Testis (tissue), 3 donors: Measurements from ENCODE around the gene GSN. TPM values are rescaled to one million over a fixed set of nuclear protein-coding genes. Genes with fewer than 3 reads are reported as not detected.

ENCODE experiments used
- DNase-seq: peaks from one replicate; pipeline ENCODE4 v3.0.0-alpha.2; 2019
- H3K27ac ChIP-seq, 2 donors: fragments of 200-600 bp; sonication (generic); one replicate each; pipeline ENCODE4 v1.5.1; 2019
- H3K27me3 ChIP-seq: fragments of 200-600 bp; sonication (generic); one replicate; pipeline ENCODE4 v1.5.1; 2019
- H3K36me3 ChIP-seq: fragments of 200-600 bp; sonication (generic); one replicate; pipeline ENCODE4 v1.5.1; 2017; ENCODE audit warnings: low read depth; ENCODE audit errors: missing control alignments
- H3K4me1 ChIP-seq: fragments of 200-600 bp; sonication (generic); one replicate; pipeline ENCODE4 v1.5.1; 2019
- H3K4me3 ChIP-seq, 2 donors: fragments of 200-600 bp; sonication (generic); one replicate each; pipeline ENCODE4 v1.5.1; 2017 to 2019
- H3K9me3 ChIP-seq: fragments of 200-600 bp; sonication (generic); one replicate; pipeline ENCODE4 v1.5.1; 2017
- POLR2A ChIP-seq: fragments of 450-650 bp; IDR thresholded peaks from one replicate; pipeline ENCODE4 v1.6.1; 2017; ENCODE audit warnings: antibody characterized with exemption, mild to moderate bottlenecking, moderate library complexity
- WGBS, 2 donors: methylation state at CpG; one replicate each; pipeline ENCODE4 v1.1.5; 2018; 5-methylcytosine and 5-hydroxymethylcytosine counted together
- intact Hi-C: fragments of 100-400 bp; cut with DNase I; formaldehyde crosslinking; loops from one replicate; pipeline ENCODE4 v1.15.1; 2023; ENCODE audit warnings: low total_unique reads
- polyA plus RNA-seq: library from polyadenylated mRNA; stranded (reverse); fragments of 350-450 nt; fragmentation: Illumina TruSeq; extraction: RNeasy Lipid Tissue Mini Kit (QIAGEN cat#74804); gene quantifications from one replicate; pipeline ENCODE4 v1.2.3, GENCODE V29; 2014; ENCODE audit warnings: low read depth, low replicate concordance; ENCODE audit not compliant: insufficient read depth
- total RNA-seq, 2 donors: library from RNA; depleted of rRNA; stranded (reverse); fragments of >200 nt; gene quantifications; one replicate each; pipeline ENCODE4 v1.2.3, GENCODE V29; 2016
- TF ChIP-seq, protein P1 (sequence below), 3 experiments: fragments of 450-650 bp in 2 of 3; fragments of 200-600 bp in 1 of 3; sonication (generic) in 1 of 3; IDR thresholded peaks; one replicate each; pipeline ENCODE4 v1.5.1; 2016 to 2019; ENCODE audit warnings: antibody characterized with exemption in 3 of 3, mild to moderate bottlenecking in 2 of 3, moderate library complexity in 1 of 3

GSN gene
- total and polyA plus RNA-seq, 3 donors from 2014 or later = 206 to 392 (median 356) TPM

GRCh38 chr9:121359351-121360294 lies 91.7 kb downstream of the GSN start:
- Histone ChIP-seq H3K27ac (peak overlapping the region in 1 of 2 donors; percentile 47), H3K36me3 (no peaks in the 10 kb centered on the region), H3K4me1 (peaks cover 29% of the 10 kb centered on the region), H3K9me3 (no peaks in the 10 kb centered on the region), H3K27me3 (no peaks in the 10 kb centered on the region), H3K4me3 (no peak overlapping the region)
- intact Hi-C loops = no loop called here
- DNase-seq = no peak
- TF ChIP-seq POLR2A = no peak
- 75 to 78% methylated on average over 3 of the region's 3 CpGs for WGBS, 2 donors

GRCh38 chr9:121360601-121361374 lies 92.8 kb downstream of the GSN start:
- H3K27ac ChIP-seq = no peak overlapping the region
- H3K4me1 ChIP-seq = peaks cover 35% of the 10 kb centered on the region

DNA sequence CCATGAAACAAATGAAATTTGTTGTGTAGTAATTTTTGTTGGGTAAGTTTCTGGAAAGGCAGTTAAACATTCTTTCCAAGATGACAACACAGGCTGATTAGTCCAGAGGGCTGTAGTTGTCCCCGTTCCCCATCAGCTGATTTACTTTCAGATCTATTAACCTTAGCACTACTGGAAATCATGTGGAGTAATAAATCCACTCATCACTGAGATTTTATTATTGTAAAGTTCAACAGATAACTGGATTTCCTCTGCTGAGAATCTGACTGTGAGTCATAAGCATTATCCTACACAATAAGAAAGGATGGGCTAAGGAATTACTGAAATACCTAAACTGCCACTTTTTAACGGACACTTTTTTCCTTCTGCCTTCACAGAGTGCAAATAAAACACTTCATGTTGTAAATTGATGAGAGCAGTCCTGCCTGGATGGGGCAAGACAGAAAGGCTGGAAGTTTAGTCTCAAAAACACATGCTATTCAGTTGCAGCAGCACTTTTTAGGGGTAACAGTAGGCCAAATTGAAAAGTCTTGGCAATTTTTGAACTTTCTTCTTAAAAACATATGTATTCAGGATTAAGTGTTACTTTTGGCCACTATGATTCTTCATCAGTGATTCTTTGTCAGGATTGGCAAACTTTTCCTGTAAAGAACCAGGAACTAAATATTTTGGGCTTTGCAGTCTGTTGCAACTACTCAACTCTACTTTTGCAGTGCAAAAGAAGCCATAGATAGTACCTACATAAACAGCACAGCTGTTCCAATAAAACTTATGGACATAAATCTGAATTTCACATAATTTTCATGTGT lies 95.1 kb downstream of the GSN start:
- H3K9me3 ChIP-seq = no peaks in the 10 kb centered on the region
- WGBS, 2 donors = 20 to 28% methylated on average over 2 of the region's 2 CpGs
- H3K4me3 ChIP-seq = no peak overlapping the region
- no peaks in the 10 kb centered on the region for H3K36me3 ChIP-seq
- intact Hi-C loops = no loop called here
- H3K27ac ChIP-seq = peak overlapping the region; percentile 10 to 75
- peaks cover 39% of the 10 kb centered on the region for H3K4me1 ChIP-seq
- TF ChIP-seq, protein P1, sequence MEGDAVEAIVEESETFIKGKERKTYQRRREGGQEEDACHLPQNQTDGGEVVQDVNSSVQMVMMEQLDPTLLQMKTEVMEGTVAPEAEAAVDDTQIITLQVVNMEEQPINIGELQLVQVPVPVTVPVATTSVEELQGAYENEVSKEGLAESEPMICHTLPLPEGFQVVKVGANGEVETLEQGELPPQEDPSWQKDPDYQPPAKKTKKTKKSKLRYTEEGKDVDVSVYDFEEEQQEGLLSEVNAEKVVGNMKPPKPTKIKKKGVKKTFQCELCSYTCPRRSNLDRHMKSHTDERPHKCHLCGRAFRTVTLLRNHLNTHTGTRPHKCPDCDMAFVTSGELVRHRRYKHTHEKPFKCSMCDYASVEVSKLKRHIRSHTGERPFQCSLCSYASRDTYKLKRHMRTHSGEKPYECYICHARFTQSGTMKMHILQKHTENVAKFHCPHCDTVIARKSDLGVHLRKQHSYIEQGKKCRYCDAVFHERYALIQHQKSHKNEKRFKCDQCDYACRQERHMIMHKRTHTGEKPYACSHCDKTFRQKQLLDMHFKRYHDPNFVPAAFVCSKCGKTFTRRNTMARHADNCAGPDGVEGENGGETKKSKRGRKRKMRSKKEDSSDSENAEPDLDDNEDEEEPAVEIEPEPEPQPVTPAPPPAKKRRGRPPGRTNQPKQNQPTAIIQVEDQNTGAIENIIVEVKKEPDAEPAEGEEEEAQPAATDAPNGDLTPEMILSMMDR (IDR thresholded peaks at IDR 0.05) = no peak
- no peak for TF ChIP-seq POLR2A
- H3K27me3 ChIP-seq = no peaks in the 10 kb centered on the region
- no peak for DNase-seq

More at GRCh38 chr9:121360601-121361374, 92.8 kb downstream of the GSN start:
- DNase-seq = no peak
- Histone ChIP-seq H3K27me3 (no peaks in the 10 kb centered on the region), H3K36me3 (no peaks in the 10 kb centered on the region), H3K4me3 (no peak overlapping the region), H3K9me3 (no peaks in the 10 kb centered on the region)
- intact Hi-C loops = no loop called here
- TF ChIP-seq, protein P1 (IDR thresholded peaks at IDR 0.05) = no peak
- TF ChIP-seq POLR2A = no peak

GRCh38 chr9:121363622-121363961 lies 95.6 kb downstream of the GSN start:
- H3K4me3 ChIP-seq = no peak overlapping the region
- H3K27me3 ChIP-seq = no peaks in the 10 kb centered on the region
- TF ChIP-seq, protein P1 (IDR thresholded peaks at IDR 0.05) = no peak
- TF ChIP-seq POLR2A = no peak
- H3K4me1 ChIP-seq = peaks cover 40% of the 10 kb centered on the region
- 34 to 37% methylated on average over 1 of the region's 1 CpG for WGBS, 2 donors
- intact Hi-C loops = no loop called here
- H3K36me3 ChIP-seq = no peaks in the 10 kb centered on the region
- no peak for DNase-seq
- peak overlapping the region; percentile 27 to 75 for H3K27ac ChIP-seq
- H3K9me3 ChIP-seq = no peaks in the 10 kb centered on the region
